GM18873 (cell line): ENCODE measurements around the gene ARHGEF10L.
"Not testable (repeated sequence)": the region's sequence is repeated elsewhere in the genome, so short reads cannot be mapped to it uniquely, and the experiment has no call there.

Experiments used
- ATAC-seq: cut with Tn5 transposase; IDR thresholded peaks from one replicate; pipeline ENCODE4 v1.9.1; 2021; ENCODE audit warnings: mild to moderate bottlenecking, moderate library complexity, moderate number of reproducible peaks; ENCODE audit not compliant: unreplicated experiment, low FRiP score

ARHGEF10L gene

DNA sequence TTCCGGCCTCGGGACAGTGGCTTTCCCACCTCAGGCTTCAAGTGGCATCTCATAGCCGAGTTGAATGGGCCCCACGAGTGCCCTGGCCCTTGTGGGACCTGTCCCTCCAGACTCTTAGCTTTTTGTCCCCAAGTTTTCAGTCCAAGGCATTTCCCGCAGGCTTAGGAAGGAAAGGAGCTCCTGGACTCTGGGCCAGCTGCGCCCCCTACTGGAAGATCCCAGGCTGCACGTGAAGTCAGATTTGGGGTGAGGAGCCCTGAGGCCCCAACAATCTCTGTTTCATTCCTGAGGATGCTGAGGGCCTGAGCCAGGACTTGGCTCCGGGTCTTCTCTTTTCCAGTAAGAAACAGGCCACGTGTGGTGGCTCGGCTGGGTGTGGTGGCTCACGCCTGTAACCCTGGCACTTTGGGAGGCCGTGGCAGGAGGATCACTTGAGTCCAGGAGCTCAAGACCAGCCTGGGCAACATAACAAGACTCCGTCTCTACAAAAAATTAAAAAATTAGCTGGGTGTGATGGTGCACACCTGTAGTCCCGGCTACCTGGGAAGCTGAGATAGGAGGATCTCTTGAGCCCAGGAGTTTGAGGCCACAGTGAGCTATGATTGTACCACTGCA lies 67.4 kb downstream of the ARHGEF10L start:
- ATAC-seq = no peak

- ATAC-seq = no peak
These were observed 68.4 kb downstream of the ARHGEF10L start for GRCh38 chr1:17607644-17608581.

DNA sequence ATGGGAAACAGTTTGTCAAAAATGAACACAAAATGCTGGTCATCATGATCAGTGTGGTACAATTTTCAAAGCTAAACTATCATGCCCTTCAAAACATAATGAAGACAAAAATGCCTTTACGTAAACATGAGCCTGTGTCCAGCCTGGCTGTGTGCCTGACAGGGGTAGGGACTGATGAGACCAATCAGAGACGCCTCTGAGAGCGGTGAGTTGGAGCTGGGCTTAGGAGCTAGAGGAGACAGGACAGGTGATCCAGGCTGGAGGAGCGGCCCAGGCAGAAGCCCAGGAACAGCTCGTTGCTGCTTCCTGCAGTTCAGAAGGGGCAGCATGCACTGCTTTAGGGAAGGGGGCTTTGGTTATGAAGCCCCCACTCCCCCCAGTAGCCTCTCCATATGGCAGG lies 70.0 kb downstream of the ARHGEF10L start:
- no peak for ATAC-seq

GRCh38 chr1:17610085-17610484 lies 70.6 kb downstream of the ARHGEF10L start:
- no peak for ATAC-seq

- ATAC-seq = no peak
These were observed 71.2 kb downstream of the ARHGEF10L start for GRCh38 chr1:17610713-17611112.

GRCh38 chr1:17611991-17612390 lies 72.5 kb downstream of the ARHGEF10L start:
- no peak for ATAC-seq

DNA sequence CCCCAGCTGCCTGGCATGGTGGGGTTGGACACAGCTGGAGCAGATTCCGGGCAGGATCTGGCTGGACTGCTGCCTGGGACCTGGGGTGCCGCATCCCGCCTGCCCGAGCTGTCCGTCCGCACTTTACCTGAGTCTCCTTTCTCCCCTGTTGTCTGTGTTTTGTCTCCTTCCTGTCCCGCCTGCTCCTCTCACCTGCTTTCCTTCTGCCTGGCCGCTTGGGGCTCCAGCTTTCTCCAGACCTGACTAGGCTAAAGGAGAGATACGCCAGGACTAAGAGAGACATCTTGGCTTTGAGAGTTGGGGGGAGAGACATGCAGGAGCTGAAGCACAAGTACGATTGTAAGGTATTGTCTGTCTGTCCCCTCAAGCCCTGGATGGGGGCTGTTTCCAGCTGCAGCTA lies 73.3 kb downstream of the ARHGEF10L start:
- ATAC-seq = no peak

DNA sequence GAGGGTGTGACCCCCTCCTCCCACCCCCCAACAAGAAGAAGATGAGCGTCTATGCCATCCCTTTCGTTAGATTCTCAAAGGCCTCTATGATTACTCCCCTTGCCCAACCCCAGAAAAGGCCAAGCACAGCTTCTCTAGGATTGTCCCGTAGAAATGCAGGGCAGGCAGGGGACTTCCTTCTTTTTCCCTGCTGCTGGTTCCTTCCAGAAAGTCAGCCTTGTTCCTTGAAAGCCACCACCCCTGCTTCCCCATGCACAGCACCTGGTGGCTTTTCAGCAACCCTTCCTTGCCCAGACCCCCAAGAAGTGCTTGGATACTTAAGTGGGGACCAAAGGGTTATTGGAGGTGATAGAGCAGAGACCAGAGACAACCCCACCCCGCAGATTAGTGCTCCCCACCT lies 75.1 kb downstream of the ARHGEF10L start:
- ATAC-seq = no peak

DNA sequence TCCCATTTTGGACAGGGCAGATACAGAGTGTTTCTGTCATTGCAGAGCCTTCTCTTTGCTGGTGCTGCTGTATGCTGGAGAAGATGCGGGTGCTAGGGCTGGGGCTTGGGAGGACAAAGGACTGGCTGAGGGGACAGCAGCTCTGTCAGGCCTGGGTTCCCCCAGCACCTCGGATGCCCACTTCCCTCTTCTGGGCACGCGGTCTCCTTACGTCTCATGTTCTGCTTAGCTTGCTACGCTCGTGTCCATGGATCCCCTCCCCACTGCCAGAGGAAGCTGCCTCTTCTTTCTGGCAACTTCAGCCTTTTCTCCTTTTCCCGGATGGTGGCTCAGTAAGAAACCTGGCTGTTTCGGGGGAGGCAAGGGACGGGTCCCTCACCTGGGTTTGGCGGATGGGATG lies 75.7 kb downstream of the ARHGEF10L start:
- ATAC-seq = no peak

GRCh38 chr1:17615959-17616358 lies 76.5 kb downstream of the ARHGEF10L start:
- no peak for ATAC-seq

DNA sequence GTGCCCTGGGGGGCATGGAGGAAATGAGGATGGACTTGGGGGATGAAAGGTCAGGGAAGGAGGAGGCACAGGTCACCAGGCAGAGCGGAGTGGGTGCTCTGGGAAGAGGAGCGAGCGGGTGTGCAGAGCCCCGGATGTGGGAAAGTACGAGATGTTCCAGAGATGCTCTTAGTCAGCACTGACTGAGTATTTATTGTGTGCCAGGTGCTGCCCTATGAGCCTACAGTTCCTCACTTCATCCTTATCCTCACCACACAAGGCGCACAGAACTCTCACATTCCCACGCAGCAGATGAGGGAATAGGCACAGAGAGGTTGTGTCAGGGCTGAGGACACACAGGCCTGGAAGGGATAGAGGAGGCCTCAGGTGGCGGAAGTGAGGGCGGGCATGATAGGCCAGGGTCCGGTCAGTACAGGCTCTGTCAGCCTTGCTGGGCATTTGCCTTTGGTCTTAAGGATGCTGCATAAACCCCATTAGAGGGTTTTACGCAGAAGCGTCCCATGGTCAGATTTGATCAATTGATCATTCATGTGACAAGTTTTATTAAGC lies 77.3 kb downstream of the ARHGEF10L start:
- ATAC-seq = no peak

DNA sequence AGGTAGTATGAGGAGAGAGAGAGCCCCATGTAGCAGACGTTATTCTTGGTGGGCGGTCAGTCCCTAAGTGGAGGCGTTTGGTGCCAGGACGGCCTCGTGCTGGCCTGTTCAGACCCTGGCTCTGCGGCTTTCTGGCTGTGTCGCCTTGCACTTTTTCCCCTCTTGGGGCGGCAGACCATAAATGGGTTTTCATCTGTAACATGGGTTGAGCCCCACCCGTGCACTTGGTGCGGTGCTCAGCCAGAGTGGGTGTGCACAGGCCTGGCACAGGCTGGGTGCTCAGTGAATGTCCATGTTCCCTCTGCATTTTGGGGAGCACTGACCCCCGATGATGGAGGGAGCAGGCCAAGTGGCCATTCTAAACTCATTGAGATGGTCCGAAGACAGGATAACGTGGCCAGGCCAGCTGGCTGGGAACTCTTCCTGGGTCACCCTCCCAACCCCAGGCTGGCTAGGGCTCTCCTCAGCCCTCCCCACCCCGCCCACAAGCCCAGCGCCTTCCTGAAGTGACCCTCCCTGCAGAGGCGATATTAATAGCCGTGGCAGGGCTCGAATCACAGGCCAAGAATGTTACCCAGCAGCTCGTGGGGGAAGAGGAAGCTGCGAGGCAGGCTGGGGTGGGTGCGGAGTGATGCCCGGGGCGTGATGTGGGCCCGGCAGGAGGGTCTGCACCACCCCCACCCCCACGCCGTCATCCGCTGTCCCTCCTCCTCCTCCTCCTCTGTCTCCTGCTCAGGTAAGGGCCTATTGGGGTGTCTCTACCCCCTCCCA lies 78.5 kb downstream of the ARHGEF10L start:
- no peak for ATAC-seq

- ATAC-seq = no peak
These were observed 79.2 kb downstream of the ARHGEF10L start for GRCh38 chr1:17618558-17619247.

DNA sequence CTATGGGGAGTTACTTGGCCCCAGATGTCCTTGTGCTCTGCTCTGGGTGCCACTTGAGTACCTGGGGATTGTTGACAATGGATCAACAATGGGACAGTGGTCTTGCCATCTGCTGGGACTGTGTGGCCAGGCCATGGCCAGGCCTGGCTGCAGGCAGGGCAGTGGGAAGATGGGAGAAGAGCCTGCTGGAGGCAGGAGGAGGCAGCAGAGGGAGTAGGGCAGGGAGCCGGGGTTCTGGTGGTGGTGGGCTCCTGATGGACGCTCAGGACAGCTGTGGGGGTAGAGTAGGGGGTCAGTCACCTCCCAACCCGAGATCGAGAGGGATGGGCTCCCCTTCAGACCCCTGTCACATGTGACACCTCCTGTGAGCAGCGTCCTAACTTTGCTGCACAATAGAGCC lies 81.0 kb downstream of the ARHGEF10L start:
- ATAC-seq = no peak

DNA sequence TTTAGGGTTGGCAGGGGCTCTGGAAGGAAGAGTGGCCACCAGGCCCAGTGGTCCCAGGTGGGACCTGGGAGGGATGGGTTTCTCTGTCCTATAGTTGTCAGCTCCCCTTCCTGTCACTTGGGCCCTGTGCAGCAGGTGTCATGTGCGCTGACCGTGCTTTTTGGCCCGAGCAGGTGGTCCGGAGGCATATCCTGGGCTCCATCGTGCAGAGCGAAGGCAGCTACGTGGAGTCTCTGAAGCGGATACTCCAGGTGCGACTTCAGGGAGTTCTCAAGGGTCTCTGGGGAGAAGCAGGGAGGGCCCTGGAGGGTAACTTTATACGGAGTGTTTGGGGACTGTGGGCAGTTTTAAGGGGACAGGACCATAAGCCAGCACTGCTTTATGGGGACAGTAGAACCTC lies 82.2 kb downstream of the ARHGEF10L start:
- ATAC-seq = no peak

DNA sequence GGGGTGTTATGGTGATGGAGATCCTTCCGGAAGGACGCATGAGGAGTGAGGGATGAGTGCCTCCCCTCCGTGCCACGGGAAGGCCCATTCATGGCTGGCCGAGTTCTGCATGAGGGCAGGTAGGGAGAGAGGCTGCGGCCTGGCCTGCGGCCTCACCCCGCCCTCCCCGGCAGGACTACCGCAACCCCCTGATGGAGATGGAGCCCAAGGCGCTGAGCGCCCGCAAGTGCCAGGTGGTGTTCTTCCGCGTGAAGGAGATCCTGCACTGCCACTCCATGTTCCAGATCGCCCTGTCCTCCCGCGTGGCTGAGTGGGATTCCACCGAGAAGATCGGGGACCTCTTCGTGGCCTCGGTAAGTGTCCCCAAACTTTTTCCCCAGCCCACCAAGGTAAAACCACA lies 83.3 kb downstream of the ARHGEF10L start:
- ATAC-seq = no peak

DNA sequence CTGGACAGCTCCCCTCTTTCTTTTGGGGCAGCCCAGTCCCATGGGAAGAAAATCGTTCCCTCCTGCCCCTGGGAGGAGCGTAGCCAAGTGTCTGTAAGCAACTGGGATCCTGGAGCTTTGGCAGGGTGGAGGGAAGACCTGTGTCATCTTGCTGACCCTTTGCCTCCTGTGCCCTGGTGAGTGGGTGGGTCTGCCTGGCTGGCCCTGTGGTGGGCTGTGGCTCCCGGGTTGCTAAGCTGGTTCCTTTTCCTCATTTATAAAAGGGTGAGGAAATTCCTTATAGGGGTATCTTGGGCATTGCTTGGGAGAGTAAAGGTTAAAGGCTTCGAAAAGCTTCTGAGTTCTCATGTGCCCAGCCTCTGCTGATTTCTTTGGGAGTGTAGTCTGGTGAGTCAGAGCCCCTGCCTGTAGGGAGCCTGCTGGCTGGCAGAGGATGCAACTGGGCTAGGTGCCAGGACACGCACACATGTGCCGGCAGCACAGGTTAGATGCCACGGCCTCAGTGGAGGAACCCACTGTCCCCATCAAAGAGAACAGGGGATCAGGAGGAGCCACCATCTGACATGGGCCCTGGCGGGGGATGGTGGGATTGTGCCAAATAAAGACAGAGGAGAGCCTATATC lies 85.2 kb downstream of the ARHGEF10L start:
- ATAC-seq = no peak

DNA sequence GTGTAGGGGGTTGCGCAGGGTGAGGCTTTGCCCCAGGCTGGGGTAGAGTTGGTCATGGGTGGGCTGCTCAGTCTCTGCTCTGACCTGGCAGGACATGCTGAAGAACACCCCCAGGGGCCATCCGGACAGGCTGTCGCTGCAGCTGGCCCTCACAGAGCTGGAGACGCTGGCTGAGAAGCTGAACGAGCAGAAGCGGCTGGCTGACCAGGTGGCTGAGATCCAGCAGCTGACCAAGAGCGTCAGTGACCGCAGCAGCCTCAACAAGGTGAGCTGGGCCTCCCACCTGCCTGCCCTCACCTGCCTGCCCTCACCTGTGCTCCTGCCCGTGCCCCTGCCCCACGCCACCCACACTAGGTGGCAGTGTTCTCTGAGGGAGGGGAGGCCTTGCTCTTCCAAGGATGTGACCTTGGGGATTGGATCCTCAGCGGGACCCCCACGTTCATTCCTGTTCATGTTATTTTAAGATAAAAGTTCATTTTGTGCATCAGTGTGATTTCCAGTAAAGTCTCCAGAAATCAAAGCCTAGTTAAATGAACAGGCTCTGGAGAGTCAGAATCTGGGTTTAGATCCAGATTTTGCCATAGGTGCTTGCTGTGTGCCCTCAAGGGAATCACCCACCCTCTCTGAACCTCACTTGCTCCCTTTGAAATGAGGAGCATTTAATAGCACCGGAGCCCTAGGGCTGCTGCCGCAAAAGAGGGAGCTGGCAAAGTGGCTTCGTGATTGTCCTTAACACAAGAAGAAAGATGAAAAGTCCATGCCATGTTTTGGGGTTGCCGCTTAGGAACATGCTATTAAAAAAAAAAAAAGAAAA lies 87.9 kb downstream of the ARHGEF10L start:
- no peak for ATAC-seq

DNA sequence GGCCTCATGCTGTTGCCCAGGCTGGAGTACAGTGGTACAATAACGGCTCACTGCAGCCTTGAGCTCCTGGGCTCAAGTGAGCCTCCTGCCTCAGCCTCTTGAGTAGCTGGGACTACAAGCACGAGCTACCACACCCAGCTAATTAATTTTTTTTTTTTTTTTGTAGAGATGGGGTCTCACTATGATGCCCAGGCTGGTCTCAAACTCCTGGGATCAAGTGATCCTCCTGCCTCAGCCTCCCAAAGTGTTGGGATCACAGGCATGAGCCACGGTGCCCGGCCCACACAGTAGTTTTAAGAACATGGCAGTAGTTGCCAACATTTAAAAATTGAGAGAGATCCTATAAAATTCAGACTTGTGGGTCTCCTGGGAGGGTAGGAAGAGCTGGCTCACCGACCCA lies 89.5 kb downstream of the ARHGEF10L start:
- ATAC-seq = not testable (repeated sequence)
